NCI-H2107 treated with DMSO at 0.1 percent for 48 hours (cell line): ENCODE data around the gene CITED1.

Experiments
- DNase-seq: peaks from one replicate; lab custom pipeline; 2025; ENCODE audit not compliant: unreplicated experiment; lab: John Stamatoyannopoulos, UW

Gene CITED1

GRCh38 chrX:72271091-72271788 lies 34.5 kb downstream of the CITED1 start:
- DNase-seq, result no peak

- no peak for DNase-seq
Observed at GRCh38 chrX:72270316-72270866, 35.3 kb downstream of the CITED1 start.

- no peak for DNase-seq
Observed at GRCh38 chrX:72269671-72270251, 36.0 kb downstream of the CITED1 start.

GRCh38 chrX:72268597-72269365 lies 36.9 kb downstream of the CITED1 start:
- no peak for DNase-seq

GRCh38 chrX:72265263-72265662 lies 40.5 kb downstream of the CITED1 start:
- DNase-seq, result no peak

- no peak for DNase-seq
Observed at GRCh38 chrX:72262077-72262476, 43.6 kb downstream of the CITED1 start.

GRCh38 chrX:72260448-72260847 lies 45.3 kb downstream of the CITED1 start:
- no peak for DNase-seq

- DNase-seq, result no peak
Observed at GRCh38 chrX:72258174-72258573, 47.5 kb downstream of the CITED1 start.

- DNase-seq, result no peak
Observed at GRCh38 chrX:72255864-72256263, 49.9 kb downstream of the CITED1 start.

- DNase-seq, result peak; percentile 81
Observed at GRCh38 chrX:72255445-72255844, 50.3 kb downstream of the CITED1 start.

- DNase-seq, result no peak
Observed at GRCh38 chrX:72254816-72255215, 50.9 kb downstream of the CITED1 start.

GRCh38 chrX:72253686-72254085 lies 52.0 kb downstream of the CITED1 start:
- DNase-seq, result no peak
